Large intestine (tissue), 3 donors: ENCODE measurements around the gene NCK2. TPM values are rescaled to one million over a fixed set of nuclear protein-coding genes. Genes with fewer than 3 reads are reported as not detected.

Source experiments
- DNase-seq, 2 donors: peaks; one replicate each; pipeline versions ENCODE4 v3.0.0 to v3.0.0-alpha.2; 2013
- H3K27ac ChIP-seq: one replicate; pipeline ENCODE4 v1.5.1; 2013; ENCODE audit warnings: low read length
- H3K27me3 ChIP-seq: 2 replicates; pipeline ENCODE4 v1.6.1; 2013; ENCODE audit warnings: low read length; ENCODE audit not compliant: control insufficient read depth, insufficient read depth
- H3K36me3 ChIP-seq: 2 replicates; pipeline ENCODE4 v1.6.1; 2013; ENCODE audit warnings: low read length; ENCODE audit not compliant: control insufficient read depth, insufficient read depth
- H3K4me1 ChIP-seq: one replicate; pipeline ENCODE4 v1.6.1; 2013; ENCODE audit warnings: low read length; ENCODE audit not compliant: control insufficient read depth, insufficient read depth
- H3K4me3 ChIP-seq: one replicate; pipeline ENCODE4 v1.5.1; 2013; ENCODE audit warnings: low read length
- H3K9me3 ChIP-seq: one replicate; pipeline ENCODE4 v1.6.1; 2013; ENCODE audit warnings: mild to moderate bottlenecking, low read depth, low read length, moderate library complexity; ENCODE audit not compliant: control insufficient read depth
- WGBS: methylation state at CpG from one replicate; pipeline ENCODE4 v1.1.5; 2013; ENCODE audit warnings: low lambda C conversion rate; ENCODE audit not compliant: insufficient coverage; 5-methylcytosine and 5-hydroxymethylcytosine counted together
- polyA plus RNA-seq: library from polyadenylated mRNA; unstranded; fragments of 120-200 nt; gene quantifications from one replicate; pipeline ENCODE4 v1.2.1, GENCODE V29; 2013

Gene NCK2
- polyA plus RNA-seq, 1 donor = 58.9 TPM

DNA sequence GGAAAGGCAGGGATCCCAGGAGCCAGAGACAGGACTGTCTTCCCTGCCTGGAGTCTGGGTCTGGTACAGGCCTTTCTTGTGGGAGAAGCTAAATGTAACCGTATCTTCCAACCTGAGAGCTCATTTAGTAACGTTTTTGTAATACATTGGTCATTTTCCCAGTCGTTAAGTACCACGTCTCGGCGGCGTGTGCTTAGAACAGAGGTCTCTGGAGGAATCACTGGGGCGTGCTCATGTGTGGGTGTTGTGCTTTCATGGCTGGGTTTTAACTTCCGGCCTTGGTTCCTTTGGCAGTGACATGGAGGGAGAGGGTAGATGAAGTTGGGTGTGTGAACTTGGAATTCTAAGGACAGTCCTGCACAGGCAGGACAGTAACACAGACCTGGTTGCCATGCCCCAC lies 79.7 kb downstream of the NCK2 start:
- Histone ChIP-seq H3K9me3 (no peaks in the 10 kb centered on the region), H3K4me3 (no peak overlapping the region), H3K27me3 (no peaks in the 10 kb centered on the region), H3K27ac (no peak overlapping the region), H3K4me1 (peaks cover 31% of the 10 kb centered on the region), H3K36me3 (peaks cover 15% of the 10 kb centered on the region)
- 80% methylated on average over 1 of the region's 9 CpGs for WGBS
- DNase-seq = no peak

DNA sequence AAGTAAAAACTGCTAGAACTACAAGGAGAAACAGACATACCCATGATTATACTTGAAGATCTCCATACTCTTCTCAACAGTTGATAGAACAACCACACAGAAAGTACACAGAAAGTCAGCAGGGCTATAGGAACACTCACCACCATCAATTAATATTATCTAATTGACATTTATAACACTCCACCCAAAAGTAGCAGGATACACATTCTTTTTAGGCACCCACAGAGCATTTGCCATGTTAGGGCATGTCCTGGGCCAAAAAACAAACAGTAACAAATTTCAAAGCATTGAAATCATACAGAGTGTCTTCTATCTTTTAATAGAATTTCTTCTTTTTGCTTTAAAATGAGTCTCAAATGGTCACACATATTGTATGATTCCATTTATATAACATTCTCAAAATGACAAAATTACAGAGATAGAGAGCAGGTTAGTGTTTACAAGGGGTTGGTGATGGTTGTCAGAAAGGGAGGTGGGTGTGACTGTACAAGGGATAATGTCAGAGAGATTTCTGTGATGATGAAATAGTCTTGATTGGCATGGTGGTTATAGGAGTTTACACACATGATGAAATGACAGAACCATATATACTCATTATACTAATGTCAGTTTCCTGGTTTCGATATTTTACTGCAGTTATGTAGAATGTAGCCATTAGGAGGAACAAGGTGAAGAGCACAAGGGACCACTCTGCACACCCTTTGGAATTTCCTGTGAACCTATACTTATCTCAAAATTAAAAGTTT lies 82.8 kb downstream of the NCK2 start:
- H3K4me1 ChIP-seq = peaks cover 13% of the 10 kb centered on the region
- no peak for DNase-seq
- H3K27ac ChIP-seq = no peak overlapping the region
- H3K9me3 ChIP-seq = peaks cover 10% of the 10 kb centered on the region
- no CpG with 5 or more reads among the region's 1 CpG for WGBS
- peaks cover 8% of the 10 kb centered on the region for H3K36me3 ChIP-seq
- no peaks in the 10 kb centered on the region for H3K27me3 ChIP-seq
- H3K4me3 ChIP-seq = no peak overlapping the region

DNA sequence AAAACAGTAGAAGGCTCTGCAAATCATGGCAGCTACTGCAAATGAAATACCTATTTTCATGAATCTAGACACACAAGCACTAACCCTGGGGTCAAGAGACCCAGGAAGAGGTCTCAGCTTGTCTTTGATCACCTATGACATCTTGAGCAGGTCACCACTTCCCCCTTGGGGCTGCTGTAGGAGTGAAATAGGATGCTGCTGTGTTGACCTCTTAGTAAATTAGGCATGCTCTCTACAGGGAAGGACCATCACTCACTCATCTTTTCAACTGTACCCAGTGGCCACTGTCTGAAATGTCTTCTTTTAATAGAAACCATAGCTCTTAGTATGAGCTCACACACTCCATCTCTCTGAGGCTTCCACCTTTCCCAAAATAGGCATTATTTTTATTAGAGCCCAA lies 83.8 kb downstream of the NCK2 start:
- DNase-seq = no peak
- peaks cover 3% of the 10 kb centered on the region for H3K4me1 ChIP-seq
- H3K4me3 ChIP-seq = no peak overlapping the region

DNA sequence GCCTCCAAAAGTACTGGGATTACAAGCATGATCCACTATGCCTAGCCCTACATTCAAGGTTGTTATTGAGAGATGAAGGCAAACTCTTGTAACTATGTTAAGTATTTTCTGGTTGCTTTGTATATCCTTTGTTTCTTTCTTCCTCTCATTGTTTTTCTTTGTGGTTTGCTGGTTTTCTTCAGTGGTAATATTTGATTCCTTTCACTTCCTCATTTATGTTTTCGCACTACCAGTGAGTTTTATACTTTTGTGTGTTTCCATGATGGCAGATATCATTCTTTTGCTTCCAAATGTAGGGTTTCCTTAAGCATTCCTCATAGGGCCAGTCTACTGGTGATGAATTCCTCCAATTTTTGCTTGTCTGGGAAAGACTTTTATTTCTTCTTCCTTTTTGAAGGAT lies 90.2 kb downstream of the NCK2 start:
- WGBS = 86% methylated on average over 1 of the region's 1 CpG
- no peak overlapping the region for H3K4me3 ChIP-seq
- H3K4me1 ChIP-seq = no peaks in the 10 kb centered on the region
- no peak for DNase-seq
- no peak overlapping the region for H3K27ac ChIP-seq
- H3K36me3 ChIP-seq = no peaks in the 10 kb centered on the region
- no peaks in the 10 kb centered on the region for H3K27me3 ChIP-seq
- peaks cover 40% of the 10 kb centered on the region for H3K9me3 ChIP-seq

More for the DNA sequence above, 83.8 kb downstream of the NCK2 start:
- Histone ChIP-seq H3K9me3 (peaks cover 19% of the 10 kb centered on the region), H3K36me3 (peaks cover 8% of the 10 kb centered on the region), H3K27me3 (no peaks in the 10 kb centered on the region), H3K27ac (no peak overlapping the region)

DNA sequence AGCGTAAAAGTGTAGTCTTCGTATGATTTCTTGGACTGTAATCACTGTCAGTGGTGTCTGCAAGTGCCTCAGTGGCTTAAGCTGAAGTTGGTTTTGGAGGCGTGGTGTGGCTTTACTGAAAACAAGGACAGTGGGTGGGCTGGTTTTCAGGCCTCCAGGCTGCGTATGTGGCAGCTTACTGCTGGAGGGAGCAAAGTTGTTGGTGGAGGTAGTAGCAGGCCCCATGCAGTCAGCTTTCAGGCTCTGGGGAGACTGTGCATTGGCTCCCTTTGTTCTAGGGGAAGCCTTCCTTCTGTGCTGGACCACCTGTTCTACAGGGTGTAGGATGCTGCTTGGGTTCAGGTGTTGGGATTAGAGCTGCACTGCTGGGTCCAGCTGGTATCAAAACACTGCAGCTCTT lies 91.6 kb downstream of the NCK2 start:
- Histone ChIP-seq H3K4me3 (no peak overlapping the region), H3K27me3 (no peaks in the 10 kb centered on the region), H3K4me1 (no peaks in the 10 kb centered on the region), H3K9me3 (peaks cover 37% of the 10 kb centered on the region), H3K27ac (no peak overlapping the region), H3K36me3 (no peaks in the 10 kb centered on the region)
- WGBS = no CpG with 5 or more reads among the region's 4 CpGs
- DNase-seq = no peak

DNA sequence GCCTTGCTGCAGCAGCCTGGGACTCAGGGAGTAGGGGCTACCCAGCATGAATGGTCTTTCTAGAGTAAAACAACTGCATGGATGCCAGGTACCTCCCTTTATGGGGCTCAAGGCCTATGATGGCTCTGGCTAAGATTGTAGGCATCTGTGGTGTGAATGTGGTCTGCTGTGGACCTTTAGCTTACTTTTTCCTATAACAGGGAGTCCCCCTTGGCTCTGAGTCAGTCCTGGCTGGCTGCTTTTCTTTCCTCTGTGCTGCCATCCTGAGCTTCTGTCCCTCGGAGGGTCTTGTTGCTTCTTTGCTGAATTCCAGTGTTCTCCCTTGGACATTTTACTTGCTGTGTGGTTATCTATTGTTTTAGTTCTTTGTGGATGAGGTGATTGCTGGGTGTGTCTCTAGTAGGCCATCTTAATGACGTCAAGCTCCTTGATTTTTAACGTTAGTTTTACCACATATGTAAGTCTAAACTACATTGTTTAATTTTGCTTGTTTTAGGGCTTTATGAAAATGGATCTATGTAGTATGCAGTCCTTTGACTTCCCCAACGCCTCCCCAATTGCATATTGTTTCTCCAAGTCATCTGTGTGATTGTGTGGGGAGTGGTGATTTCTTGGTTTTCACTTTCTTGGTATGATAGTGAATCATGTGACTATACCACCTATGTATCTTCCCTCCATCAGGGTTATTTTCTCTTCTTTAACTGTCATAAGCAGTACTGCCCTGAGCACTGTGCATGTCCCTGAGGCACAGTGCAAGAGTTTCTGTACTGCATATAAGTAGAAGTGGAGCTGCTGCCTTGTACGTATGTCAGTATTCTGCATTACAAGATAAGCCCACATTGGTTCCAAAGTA lies 92.4 kb downstream of the NCK2 start:
- no peaks in the 10 kb centered on the region for H3K36me3 ChIP-seq
- no peaks in the 10 kb centered on the region for H3K4me1 ChIP-seq
- 100% methylated on average over 1 of the region's 5 CpGs for WGBS
- peaks cover 35% of the 10 kb centered on the region for H3K9me3 ChIP-seq
- H3K4me3 ChIP-seq = no peak overlapping the region
- H3K27me3 ChIP-seq = no peaks in the 10 kb centered on the region
- no peak overlapping the region for H3K27ac ChIP-seq
- no peak for DNase-seq

DNA sequence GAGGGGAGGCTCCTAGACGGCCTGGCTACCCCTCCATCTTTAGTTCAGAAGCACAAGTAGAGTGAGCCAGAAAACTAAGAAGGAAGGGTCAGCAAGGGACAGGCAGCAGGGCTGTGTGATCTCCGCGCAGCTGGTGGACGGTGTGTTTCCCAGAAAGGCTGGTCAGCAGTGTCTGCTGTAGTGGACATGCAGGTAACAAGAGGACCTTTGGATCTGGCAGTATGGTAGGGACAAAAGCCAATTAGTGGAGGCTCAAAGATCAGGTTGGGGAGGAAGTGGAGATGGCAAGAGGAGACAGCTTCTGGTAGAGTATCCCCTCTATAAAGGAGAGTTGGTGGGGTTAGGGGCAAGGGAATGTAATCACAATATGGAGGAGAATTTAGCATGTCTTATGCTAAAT lies 95.1 kb downstream of the NCK2 start:
- no peak overlapping the region for H3K27ac ChIP-seq
- peaks cover 18% of the 10 kb centered on the region for H3K9me3 ChIP-seq
- no peak for DNase-seq
- no peaks in the 10 kb centered on the region for H3K36me3 ChIP-seq
- H3K4me3 ChIP-seq = no peak overlapping the region
- H3K27me3 ChIP-seq = no peaks in the 10 kb centered on the region
- no peaks in the 10 kb centered on the region for H3K4me1 ChIP-seq
- WGBS = no CpG with 5 or more reads among the region's 4 CpGs

DNA sequence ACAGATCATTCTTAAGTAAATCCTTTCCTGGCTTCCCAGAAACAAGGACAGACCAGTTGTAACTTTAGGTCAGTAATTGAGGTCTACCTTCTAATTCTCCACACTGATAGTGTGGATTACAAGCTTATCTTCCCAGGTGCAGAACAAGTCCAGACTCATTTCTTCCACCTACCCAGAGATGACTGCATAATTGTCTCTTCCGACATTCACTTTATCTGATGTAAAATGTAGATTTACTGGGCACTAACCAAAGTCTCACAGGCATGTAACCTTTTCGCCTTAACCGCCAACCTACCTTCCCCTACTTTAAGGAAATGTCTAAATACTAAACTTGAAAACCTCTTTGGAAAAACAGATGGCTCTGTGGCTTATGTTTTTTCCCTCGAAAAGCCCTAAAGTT lies 96.2 kb downstream of the NCK2 start:
- no peak overlapping the region for H3K27ac ChIP-seq
- WGBS = 100% methylated on average over 2 of the region's 4 CpGs
- H3K27me3 ChIP-seq = no peaks in the 10 kb centered on the region
- no peak overlapping the region for H3K4me3 ChIP-seq
- no peak for DNase-seq
- H3K36me3 ChIP-seq = no peaks in the 10 kb centered on the region
- peaks cover 6% of the 10 kb centered on the region for H3K9me3 ChIP-seq
- H3K4me1 ChIP-seq = no peaks in the 10 kb centered on the region

DNA sequence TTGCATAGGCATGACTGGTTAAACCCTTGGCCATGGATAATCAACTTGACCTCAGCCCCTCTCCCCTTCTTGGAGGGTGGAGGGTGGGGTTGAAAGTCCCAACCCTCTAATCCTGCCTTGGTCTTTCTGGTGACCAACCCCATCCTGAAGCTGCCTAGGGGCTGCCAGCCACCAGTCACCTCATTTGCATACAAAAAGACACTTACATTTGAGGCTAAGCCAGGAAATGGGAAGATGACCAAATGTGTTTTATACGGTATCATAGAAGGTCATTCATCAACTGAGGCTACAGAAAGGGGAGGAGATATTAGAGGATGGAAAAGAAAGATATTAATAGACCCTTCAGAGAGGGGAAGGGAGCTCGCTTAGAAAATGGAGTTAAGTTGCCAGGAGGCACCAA lies 96.8 kb downstream of the NCK2 start:
- H3K27ac ChIP-seq = no peak overlapping the region
- DNase-seq = no peak
- H3K4me3 ChIP-seq = no peak overlapping the region
- H3K36me3 ChIP-seq = no peaks in the 10 kb centered on the region
- H3K4me1 ChIP-seq = no peaks in the 10 kb centered on the region
- H3K27me3 ChIP-seq = no peaks in the 10 kb centered on the region
- WGBS = 100% methylated on average over 1 of the region's 2 CpGs
- peaks cover under 1% of the 10 kb centered on the region for H3K9me3 ChIP-seq

DNA sequence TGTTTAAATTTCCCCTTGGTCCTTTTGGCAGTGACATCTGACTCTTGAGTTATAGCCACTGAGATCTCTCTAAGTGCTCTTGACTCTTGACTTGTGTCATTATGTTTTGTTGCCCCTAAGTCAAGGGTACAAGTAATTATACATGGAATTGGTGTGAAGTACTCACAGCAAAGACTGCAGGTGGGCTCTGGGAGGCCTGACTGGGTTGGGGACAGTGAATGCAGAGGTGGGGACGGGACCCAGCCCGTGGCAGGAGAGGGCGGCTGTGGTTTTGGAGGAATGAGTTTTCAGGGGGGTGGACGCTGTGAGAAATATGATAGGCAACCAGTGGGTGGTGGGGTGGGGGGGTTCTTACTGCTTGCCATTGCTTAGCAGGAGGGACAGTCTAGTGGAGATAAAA lies 97.8 kb downstream of the NCK2 start:
- Histone ChIP-seq H3K27me3 (no peaks in the 10 kb centered on the region), H3K9me3 (no peaks in the 10 kb centered on the region), H3K4me3 (no peak overlapping the region), H3K36me3 (no peaks in the 10 kb centered on the region), H3K4me1 (no peaks in the 10 kb centered on the region), H3K27ac (no peak overlapping the region)
- no peak for DNase-seq
- WGBS = no CpG with 5 or more reads among the region's 4 CpGs
